Measurements from ENCODE around the gene FRAS1. TPM values are rescaled to one million over a fixed set of nuclear protein-coding genes. Genes with fewer than 3 reads are reported as not detected.

Gene FRAS1
- total and polyA plus RNA-seq, 2 donors (not counting 3 experiments of a cell fraction or from before 2014, with no cell fraction given) = 1.4 to 3.6 TPM

DNA sequence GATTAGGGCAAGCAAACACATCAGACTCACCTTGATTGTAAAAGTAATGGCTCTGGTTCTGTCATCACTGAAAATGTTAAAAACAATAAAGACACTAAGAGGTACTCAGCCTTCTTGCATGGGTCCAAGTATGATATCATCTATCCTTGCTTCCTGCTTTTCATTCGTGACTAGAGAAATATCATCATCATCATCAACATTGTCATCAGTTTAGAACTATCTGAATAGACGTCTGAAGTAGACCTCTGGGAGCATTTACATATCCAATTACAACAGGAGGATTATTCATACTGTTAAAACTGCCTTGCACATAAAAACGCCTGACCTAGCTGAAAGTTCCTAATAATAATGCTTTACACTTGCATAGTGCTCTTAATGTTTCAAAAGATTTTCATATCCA is 9.8 kb upstream of the FRAS1 start:
- dilution Hi-C loops (cut with MboI; ENCODE audit: extremely low pct_ligation_motif_present, low sequenced_read_pairs) = no loop called here
- H3K9ac ChIP-seq (replicated peaks; ENCODE audit: extremely low read depth, insufficient read depth, low read length) = no peak overlapping the region
- no peak overlapping the region for H3K4me2 ChIP-seq (ENCODE audit: insufficient read depth, low read length)
- no peaks in the 10 kb centered on the region for H3K9me1 ChIP-seq (replicated peaks; ENCODE audit: control insufficient read depth, extremely low read depth, insufficient read depth, low read length)
- H3K36me3 ChIP-seq (ENCODE audit: control insufficient read depth in 2 of 2, extremely low read depth in 1 of 2, insufficient read depth in 2 of 2, low read length in 2 of 2) = no peaks in the 10 kb centered on the region
- peaks cover 8 to 18% of the 10 kb centered on the region in 2 experiments for H3K27me3 ChIP-seq (ENCODE audit: control insufficient read depth in 2 of 2, insufficient read depth in 2 of 2, low read length in 2 of 2)
- ChIA-PET POLR2A (no interaction called here), CTCF (no interaction called here)
- no peak overlapping the region for H3K27ac ChIP-seq (ENCODE audit: insufficient read depth, low read depth, low read length)
- no peak for TF ChIP-seq EZH2 (IDR thresholded peaks at IDR 0.05; ENCODE audit: borderline replicate concordance, low read depth, low read length, severe bottlenecking)
- H3K4me1 ChIP-seq (ENCODE audit: control insufficient read depth, extremely low read depth, insufficient read depth, low read length) = no peaks in the 10 kb centered on the region
- H3K9me3 ChIP-seq (replicated peaks; ENCODE audit: control insufficient read depth, insufficient read depth, low read length) = no peaks in the 10 kb centered on the region
- DNase-seq (ENCODE audit: low read depth, low spot score) = no peak
- no peak overlapping the region for H2AFZ ChIP-seq (ENCODE audit: low read depth, low read length)
- H3K79me2 ChIP-seq (ENCODE audit: control insufficient read depth, insufficient read depth, low read length) = no peaks in the 10 kb centered on the region
- no peak overlapping the region for H3K4me3 ChIP-seq (replicated peaks in 1 of 3; ENCODE audit: insufficient read depth in 1 of 3, low read depth in 1 of 3, low read length in 3 of 3)
- no peak for FAIRE-seq
- no TSS peak for BruUV-seq (replicated peaks)
- intact Hi-C loops (cut with micrococcal nuclease) = no loop called here
- H4K20me1 ChIP-seq (replicated peaks; ENCODE audit: control insufficient read depth, extremely low read depth, insufficient read depth, low read length) = no peaks in the 10 kb centered on the region

DNA sequence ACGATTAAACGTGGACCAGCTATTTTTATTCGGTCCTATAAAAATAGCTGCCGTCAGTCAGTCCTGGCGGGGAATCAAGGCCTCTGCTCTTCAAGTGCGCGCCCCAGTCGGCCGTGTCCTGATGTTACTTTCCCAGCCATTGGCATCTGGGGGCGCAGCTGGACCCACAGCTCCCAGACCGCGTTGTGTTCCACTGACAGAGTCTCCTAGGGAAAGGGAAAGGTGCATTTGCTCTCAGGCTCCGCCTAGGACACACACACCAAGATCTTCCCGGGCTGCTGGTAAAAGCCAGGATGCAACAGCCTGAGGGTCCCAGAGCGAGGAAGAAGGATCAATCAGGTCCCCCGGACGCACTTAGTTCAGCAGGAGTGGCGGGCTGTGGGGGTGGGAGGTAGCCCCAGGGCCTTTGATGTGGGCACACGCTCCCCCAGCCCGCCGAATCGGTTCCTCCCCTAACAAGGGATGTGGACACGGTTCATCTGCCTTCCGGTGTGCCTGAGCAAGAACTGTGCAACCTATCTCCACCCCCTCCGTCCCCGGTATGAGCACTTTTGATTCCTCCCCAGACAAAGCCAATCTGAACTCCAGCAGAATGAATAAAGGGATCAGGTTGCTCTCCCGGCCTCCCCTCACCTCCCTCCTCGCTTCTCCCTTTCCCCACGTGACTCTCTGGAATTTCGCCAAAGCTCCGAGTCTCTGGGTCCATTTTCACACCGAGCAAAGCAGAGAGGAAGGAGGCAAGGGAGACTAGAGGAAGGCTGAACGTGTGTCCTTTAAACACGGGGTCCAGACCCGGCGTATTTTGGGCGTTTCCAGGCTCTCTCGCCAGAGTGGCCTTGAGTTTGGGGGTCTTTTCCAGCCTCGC is 626 bp upstream of the FRAS1 start:
- Histone ChIP-seq H3K27ac (ENCODE audit: insufficient read depth, low read depth, low read length) (no peak overlapping the region), H2AFZ (ENCODE audit: low read depth, low read length) (peak overlapping the region; percentile 71), H3K79me2 (ENCODE audit: control insufficient read depth, insufficient read depth, low read length) (no peaks in the 10 kb centered on the region), H4K20me1 (replicated peaks; ENCODE audit: control insufficient read depth, extremely low read depth, insufficient read depth, low read length) (no peaks in the 10 kb centered on the region), H3K4me3 (replicated peaks in 1 of 3; ENCODE audit: insufficient read depth in 1 of 3, low read depth in 1 of 3, low read length in 3 of 3) (peak overlapping the region; percentile 47 to 80 (median 51)), H3K27me3 (ENCODE audit: control insufficient read depth in 2 of 2, insufficient read depth in 2 of 2, low read length in 2 of 2) (peaks cover 15 to 19% of the 10 kb centered on the region in 2 experiments), H3K4me1 (ENCODE audit: control insufficient read depth, extremely low read depth, insufficient read depth, low read length) (peaks cover 28% of the 10 kb centered on the region), H3K9me1 (replicated peaks; ENCODE audit: control insufficient read depth, extremely low read depth, insufficient read depth, low read length) (no peaks in the 10 kb centered on the region), H3K9ac (replicated peaks; ENCODE audit: extremely low read depth, insufficient read depth, low read length) (peak overlapping the region; percentile 11), H3K9me3 (replicated peaks; ENCODE audit: control insufficient read depth, insufficient read depth, low read length) (no peaks in the 10 kb centered on the region), H3K4me2 (ENCODE audit: insufficient read depth, low read length) (peak overlapping the region; percentile 94), H3K36me3 (ENCODE audit: control insufficient read depth in 2 of 2, extremely low read depth in 1 of 2, insufficient read depth in 2 of 2, low read length in 2 of 2) (no peaks in the 10 kb centered on the region)
- dilution Hi-C loops (cut with MboI; ENCODE audit: extremely low pct_ligation_motif_present, low sequenced_read_pairs) (no loop called here), intact Hi-C loops (cut with micrococcal nuclease) (loop anchor here (2.0 to 5.0 kb wide), 5 partner anchors 194 to 881 kb away; partner anchors contain the start of genes MRPL1 and PAQR3)
- TF ChIP-seq POLR2A (IDR thresholded peaks at IDR 0.05; ENCODE audit: low read depth, low read length) = no peak
- TF ChIP-seq, protein P1, sequence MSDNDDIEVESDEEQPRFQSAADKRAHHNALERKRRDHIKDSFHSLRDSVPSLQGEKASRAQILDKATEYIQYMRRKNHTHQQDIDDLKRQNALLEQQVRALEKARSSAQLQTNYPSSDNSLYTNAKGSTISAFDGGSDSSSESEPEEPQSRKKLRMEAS (IDR thresholded peaks at IDR 0.05; ENCODE audit: insufficient read depth, insufficient read length) = peak; percentile 46
- FAIRE-seq (peak; percentile 58), DNase-seq (ENCODE audit: low read depth, low spot score) (peak; percentile 41)
- CTCF ChIA-PET = interaction anchor here (1.0 to 1.9 kb wide), 6 partner anchors 11 to 459 kb away, joined by 3 to 7 read pairs (median 4); partner anchors contain the start of gene MRPL1
- POLR2A ChIA-PET = no interaction called here
- BruUV-seq (replicated peaks) = no TSS peak

Data from endothelial cell of umbilical vein (primary cell).